ENCODE measurements around the gene CD82. TPM values are rescaled to one million over a fixed set of nuclear protein-coding genes. Genes with fewer than 3 reads are reported as not detected.

CD82 gene
- total RNA-seq, 1 donor from 2014 or later: 8.8 TPM

DNA sequence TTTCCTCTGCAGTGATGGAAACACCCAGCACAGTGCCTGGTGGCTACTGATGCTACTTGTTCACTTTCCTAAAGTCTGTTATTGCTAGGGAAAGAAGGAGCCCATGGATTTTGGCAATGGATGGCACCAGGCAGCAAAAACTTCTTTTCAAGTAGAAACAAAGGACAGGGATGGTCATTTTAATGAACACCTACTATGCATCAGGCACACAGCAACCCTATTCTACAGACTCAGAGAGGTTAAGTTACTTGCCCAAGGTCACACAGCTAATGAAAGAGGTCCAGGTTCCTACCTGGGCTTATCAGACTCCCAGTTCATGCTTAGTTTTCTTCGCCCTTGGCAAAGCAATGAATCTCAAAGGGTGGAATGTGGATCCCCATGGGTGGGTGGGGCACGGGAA is 36.9 kb upstream of the CD82 start:
- Mint-ChIP-seq H3K4me1 (peaks cover 71% of the 10 kb centered on the region), H3K36me3 (no peaks in the 10 kb centered on the region), H3K9me3 (no peaks in the 10 kb centered on the region), H3K4me3 (no peak overlapping the region), H3K27ac (peak overlapping the region; percentile 84), H3K27me3 (ENCODE audit: insufficient read depth, low read depth) (peaks cover 12% of the 10 kb centered on the region)
- Histone ChIP-seq H3K4me3 (no peak overlapping the region), H3K36me3 (no peaks in the 10 kb centered on the region), H3K79me2 (ENCODE audit: low read depth) (no peaks in the 10 kb centered on the region), H3K4me2 (no peak overlapping the region), H2AFZ (replicated peaks) (no peak overlapping the region), H3K27ac (no peak overlapping the region), H4K20me1 (ENCODE audit: low read depth) (no peaks in the 10 kb centered on the region), H3K9ac (no peak overlapping the region), H3K4me1 (peaks cover 27% of the 10 kb centered on the region), H3F3A (ENCODE audit: low read depth) (no peaks in the 10 kb centered on the region), H3K27me3 (no peaks in the 10 kb centered on the region), H3K9me3 (ENCODE audit: low read depth) (no peaks in the 10 kb centered on the region)
- no peak for DNase-seq (ENCODE audit: low spot score)
- TF ChIP-seq, protein P1, sequence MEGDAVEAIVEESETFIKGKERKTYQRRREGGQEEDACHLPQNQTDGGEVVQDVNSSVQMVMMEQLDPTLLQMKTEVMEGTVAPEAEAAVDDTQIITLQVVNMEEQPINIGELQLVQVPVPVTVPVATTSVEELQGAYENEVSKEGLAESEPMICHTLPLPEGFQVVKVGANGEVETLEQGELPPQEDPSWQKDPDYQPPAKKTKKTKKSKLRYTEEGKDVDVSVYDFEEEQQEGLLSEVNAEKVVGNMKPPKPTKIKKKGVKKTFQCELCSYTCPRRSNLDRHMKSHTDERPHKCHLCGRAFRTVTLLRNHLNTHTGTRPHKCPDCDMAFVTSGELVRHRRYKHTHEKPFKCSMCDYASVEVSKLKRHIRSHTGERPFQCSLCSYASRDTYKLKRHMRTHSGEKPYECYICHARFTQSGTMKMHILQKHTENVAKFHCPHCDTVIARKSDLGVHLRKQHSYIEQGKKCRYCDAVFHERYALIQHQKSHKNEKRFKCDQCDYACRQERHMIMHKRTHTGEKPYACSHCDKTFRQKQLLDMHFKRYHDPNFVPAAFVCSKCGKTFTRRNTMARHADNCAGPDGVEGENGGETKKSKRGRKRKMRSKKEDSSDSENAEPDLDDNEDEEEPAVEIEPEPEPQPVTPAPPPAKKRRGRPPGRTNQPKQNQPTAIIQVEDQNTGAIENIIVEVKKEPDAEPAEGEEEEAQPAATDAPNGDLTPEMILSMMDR (IDR thresholded peaks at IDR 0.05): no peak
- TF ChIP-seq EZH2phosphoT487 (IDR thresholded peaks at IDR 0.05): no peak
- no peak for TF ChIP-seq EZH2 (IDR thresholded peaks at IDR 0.05)

DNA sequence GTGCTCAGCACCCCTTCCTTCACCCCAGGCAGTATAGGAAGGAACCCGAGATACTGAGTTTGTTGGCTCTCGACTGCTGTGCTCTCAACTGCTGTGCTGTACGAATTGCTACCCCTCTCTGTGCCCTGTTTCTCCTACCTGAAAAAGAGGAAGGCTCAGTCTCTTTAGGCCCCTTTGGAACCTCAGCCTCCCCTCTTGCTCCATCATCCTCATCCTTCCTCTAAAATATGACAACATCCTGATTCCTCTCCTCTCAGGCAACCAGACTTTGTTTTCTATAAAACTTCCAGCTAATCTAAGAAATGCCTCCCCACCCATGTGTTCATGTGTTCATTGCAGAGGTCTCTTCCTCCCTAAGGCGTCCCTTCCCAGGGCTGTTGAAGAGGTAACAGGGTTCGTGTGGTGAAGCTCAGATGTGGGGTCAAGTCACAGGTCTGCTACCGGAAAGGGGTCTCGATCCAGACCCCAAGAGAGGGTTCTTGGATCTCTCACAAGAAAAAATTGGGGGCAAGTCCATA is 35.5 kb upstream of the CD82 start:
- Histone ChIP-seq H3K4me2 (no peak overlapping the region), H3K9ac (no peak overlapping the region), H2AFZ (replicated peaks) (no peak overlapping the region), H3K27ac (no peak overlapping the region), H3K36me3 (no peaks in the 10 kb centered on the region), H4K20me1 (ENCODE audit: low read depth) (no peaks in the 10 kb centered on the region), H3F3A (ENCODE audit: low read depth) (peaks cover 3% of the 10 kb centered on the region), H3K4me1 (peaks cover 27% of the 10 kb centered on the region), H3K27me3 (no peaks in the 10 kb centered on the region), H3K4me3 (no peak overlapping the region), H3K9me3 (ENCODE audit: low read depth) (no peaks in the 10 kb centered on the region), H3K79me2 (ENCODE audit: low read depth) (no peaks in the 10 kb centered on the region)
- H3K4me1 Mint-ChIP-seq: peaks cover 61% of the 10 kb centered on the region
- peaks cover 20% of the 10 kb centered on the region for H3K27me3 Mint-ChIP-seq (ENCODE audit: insufficient read depth, low read depth)
- no peaks in the 10 kb centered on the region for H3K36me3 Mint-ChIP-seq
- H3K4me3 Mint-ChIP-seq: no peak overlapping the region
- H3K27ac Mint-ChIP-seq: no peak overlapping the region
- DNase-seq (ENCODE audit: low spot score): no peak
- no peak for TF ChIP-seq EZH2 (IDR thresholded peaks at IDR 0.05)
- no peak for TF ChIP-seq EZH2phosphoT487 (IDR thresholded peaks at IDR 0.05)
- TF ChIP-seq, protein P1 (IDR thresholded peaks at IDR 0.05): no peak
- H3K9me3 Mint-ChIP-seq: peaks cover 3% of the 10 kb centered on the region

DNA sequence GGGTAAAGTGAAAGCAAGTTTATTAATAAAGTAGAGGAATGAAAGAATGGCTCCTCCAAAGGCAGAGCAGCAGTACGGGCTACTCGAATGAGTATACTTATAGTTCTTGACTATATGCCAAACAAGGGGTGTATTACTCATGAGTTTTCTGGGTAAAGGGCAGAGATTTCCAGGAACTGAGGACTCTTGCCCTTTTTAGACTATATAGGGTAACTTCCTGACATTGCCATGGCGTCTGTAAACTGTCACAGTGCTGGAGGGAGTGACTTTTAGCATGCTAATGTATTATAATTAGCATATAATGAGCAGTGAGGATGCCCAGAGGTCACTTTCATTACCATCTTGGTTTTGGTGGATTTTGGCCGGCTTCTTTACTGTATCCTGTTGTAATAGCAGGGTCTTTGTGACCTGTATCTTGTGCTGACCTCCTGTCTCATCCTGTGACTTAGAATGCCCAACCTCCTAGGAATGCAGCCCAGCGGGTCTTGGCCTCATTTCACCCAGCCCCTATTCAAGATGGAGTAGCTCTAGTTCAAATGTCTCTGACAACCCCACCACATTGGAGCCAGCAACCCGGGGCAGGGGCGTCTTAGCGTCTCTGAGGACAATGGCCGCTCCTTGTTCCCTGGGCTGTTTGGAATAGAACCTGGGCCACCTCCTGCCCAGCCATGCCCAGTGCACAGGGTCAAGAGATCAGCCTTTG is 34.9 kb upstream of the CD82 start:
- DNase-seq (ENCODE audit: low spot score): no peak
- Mint-ChIP-seq H3K9me3 (peaks cover 3% of the 10 kb centered on the region), H3K27ac (peak overlapping the region; percentile 5), H3K36me3 (no peaks in the 10 kb centered on the region), H3K27me3 (ENCODE audit: insufficient read depth, low read depth) (peaks cover 21% of the 10 kb centered on the region), H3K4me3 (no peak overlapping the region), H3K4me1 (peaks cover 59% of the 10 kb centered on the region)
- Histone ChIP-seq H3K4me2 (no peak overlapping the region), H3K9me3 (ENCODE audit: low read depth) (no peaks in the 10 kb centered on the region), H3K9ac (no peak overlapping the region), H4K20me1 (ENCODE audit: low read depth) (no peaks in the 10 kb centered on the region), H3F3A (ENCODE audit: low read depth) (peaks cover 3% of the 10 kb centered on the region), H3K36me3 (no peaks in the 10 kb centered on the region), H3K27me3 (no peaks in the 10 kb centered on the region), H3K27ac (no peak overlapping the region), H3K4me1 (peaks cover 27% of the 10 kb centered on the region), H2AFZ (replicated peaks) (no peak overlapping the region), H3K79me2 (ENCODE audit: low read depth) (no peaks in the 10 kb centered on the region), H3K4me3 (no peak overlapping the region)
- TF ChIP-seq, protein P1 (IDR thresholded peaks at IDR 0.05): no peak
- no peak for TF ChIP-seq EZH2 (IDR thresholded peaks at IDR 0.05)
- TF ChIP-seq EZH2phosphoT487 (IDR thresholded peaks at IDR 0.05): no peak
